ENCODE results near the gene UFD1. TPM values are rescaled to one million over a fixed set of nuclear protein-coding genes. Genes with fewer than 3 reads are reported as not detected.

The UFD1 gene
- total RNA-seq, 6 donors from 2014 or later, result 21.0 to 52.1 (median 29.1) TPM

- H3K9me3 ChIP-seq, result no peaks in the 10 kb centered on the region
- no peak for DNase-seq
- no peak for ATAC-seq (ENCODE audit: low FRiP score in 2 of 2)
- H3K4me3 ChIP-seq, result no peak overlapping the region
- WGBS, 2 donors, result 93 to 97% methylated on average over 6 to 10 of the region's 10 CpGs
- TF ChIP-seq CTCF (IDR thresholded peaks at IDR 0.05) (no peak), POLR2A (IDR thresholded peaks at IDR 0.05) (no peak), POLR2AphosphoS5 (IDR thresholded peaks at IDR 0.05) (no peak), EP300 (IDR thresholded peaks at IDR 0.05) (no peak)
- peaks cover 0 to 18% (median 3%) of the 10 kb centered on the region in 4 donors for H3K36me3 ChIP-seq
- H3K4me1 ChIP-seq, result no peaks in the 10 kb centered on the region
- H3K27me3 ChIP-seq, result no peaks in the 10 kb centered on the region
- H3K27ac ChIP-seq, result no peak overlapping the region
These were observed 38.1 kb upstream of the UFD1 start for GRCh38 chr22:19517171-19517500.

GRCh38 chr22:19516378-19517170, 37.6 kb upstream of the UFD1 start:
- Histone ChIP-seq H3K4me3 (no peak overlapping the region), H3K36me3 (peaks cover 0 to 13% (median under 1%) of the 10 kb centered on the region in 4 donors), H3K27me3 (no peaks in the 10 kb centered on the region), H3K4me1 (no peaks in the 10 kb centered on the region), H3K9me3 (no peaks in the 10 kb centered on the region), H3K27ac (no peak overlapping the region)
- no peak for TF ChIP-seq CTCF (IDR thresholded peaks at IDR 0.05)
- no peak for TF ChIP-seq POLR2AphosphoS5 (IDR thresholded peaks at IDR 0.05)
- TF ChIP-seq EP300 (IDR thresholded peaks at IDR 0.05), result no peak
- no peak for DNase-seq
- 94 to 97% methylated on average over 7 to 19 of the region's 19 CpGs for WGBS, 2 donors
- ATAC-seq (ENCODE audit: low FRiP score in 2 of 2), result no peak

- no peaks in the 10 kb centered on the region for H3K27me3 ChIP-seq
- 94 to 95% methylated on average over 10 to 12 of the region's 12 CpGs for WGBS, 2 donors
- no peak for DNase-seq
- H3K9me3 ChIP-seq, result no peaks in the 10 kb centered on the region
- peaks cover 0 to 5% (median 0%) of the 10 kb centered on the region in 4 donors for H3K36me3 ChIP-seq
- no peak overlapping the region for H3K27ac ChIP-seq
- H3K4me3 ChIP-seq, result no peak overlapping the region
- no peaks in the 10 kb centered on the region for H3K4me1 ChIP-seq
- ATAC-seq (ENCODE audit: low FRiP score in 2 of 2), result no peak
- TF ChIP-seq POLR2AphosphoS5 (IDR thresholded peaks at IDR 0.05), result no peak
- no peak for TF ChIP-seq POLR2A (IDR thresholded peaks at IDR 0.05)
- TF ChIP-seq CTCF (IDR thresholded peaks at IDR 0.05), result no peak
- no peak for TF ChIP-seq EP300 (IDR thresholded peaks at IDR 0.05)
These were observed 36.8 kb upstream of the UFD1 start for GRCh38 chr22:19515654-19516377.

- Histone ChIP-seq H3K27me3 (no peaks in the 10 kb centered on the region), H3K9me3 (no peaks in the 10 kb centered on the region), H3K4me1 (no peaks in the 10 kb centered on the region), H3K4me3 (no peak overlapping the region), H3K27ac (no peak overlapping the region), H3K36me3 (no peaks in the 10 kb centered on the region)
- ATAC-seq (ENCODE audit: low FRiP score in 2 of 2), result no peak
- TF ChIP-seq EP300 (IDR thresholded peaks at IDR 0.05) (no peak), POLR2A (IDR thresholded peaks at IDR 0.05) (no peak), CTCF (IDR thresholded peaks at IDR 0.05) (no peak), POLR2AphosphoS5 (IDR thresholded peaks at IDR 0.05) (no peak)
- DNase-seq, result no peak
- 89 to 90% methylated on average over 13 to 14 of the region's 14 CpGs for WGBS, 2 donors
These were observed 36.0 kb upstream of the UFD1 start for GRCh38 chr22:19514831-19515565.
